ENCODE data around the gene BCL2.

GRCh38 chr18:63099091-63099840, 220.3 kb downstream of the BCL2 start:
- TF ChIP-seq CTCF (IDR thresholded peaks at IDR 0.05) (no peak), POLR2A (IDR thresholded peaks at IDR 0.05; ENCODE audit: low read depth) (no peak), EP300 (IDR thresholded peaks at IDR 0.05) (no peak)
